ELF-1 (cell line): Measurements from ENCODE around the gene TMEM181.
"Not testable (repeated sequence)": the region's sequence is repeated elsewhere in the genome, so short reads cannot be mapped to it uniquely, and the experiment has no call there.

ENCODE experiments used
- DNase-seq: peaks from one replicate; pipeline ENCODE4 v3.0.0-alpha.2; 2016; ENCODE audit warnings: low read depth, low spot score

Gene TMEM181

GRCh38 chr6:158621694-158622544 lies 62.0 kb downstream of the TMEM181 start:
- DNase-seq: no peak

GRCh38 chr6:158622545-158623190 lies 62.8 kb downstream of the TMEM181 start:
- DNase-seq: no peak

- DNase-seq: no peak
Observed at GRCh38 chr6:158624684-158625682, 65.1 kb downstream of the TMEM181 start.

DNA sequence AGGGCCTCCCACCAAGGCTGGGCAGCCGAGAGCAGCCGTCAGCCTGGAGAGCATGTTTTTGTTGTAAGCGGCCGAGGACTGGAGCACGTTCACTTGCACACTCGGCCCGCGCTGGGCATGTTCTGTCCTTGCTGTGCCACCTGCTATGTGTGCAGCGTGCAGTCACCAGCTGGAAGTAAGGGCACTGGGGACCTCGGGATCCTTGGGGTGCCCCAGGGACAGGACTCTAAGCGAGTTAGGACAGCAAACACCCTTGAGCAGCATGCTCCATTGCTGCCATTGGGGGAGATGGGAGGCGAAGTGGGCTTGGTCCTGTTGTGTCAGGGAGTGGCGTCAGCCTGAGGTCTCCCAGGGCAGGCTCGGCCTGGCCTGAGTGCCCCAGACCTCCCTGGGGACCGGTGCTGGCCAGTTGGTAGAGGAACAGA lies 66.0 kb downstream of the TMEM181 start:
- DNase-seq: no peak

GRCh38 chr6:158626360-158627167 lies 66.7 kb downstream of the TMEM181 start:
- DNase-seq: no peak

GRCh38 chr6:158627168-158627939 lies 67.5 kb downstream of the TMEM181 start:
- DNase-seq: no peak

GRCh38 chr6:158627940-158628211 lies 68.0 kb downstream of the TMEM181 start:
- DNase-seq: no peak

DNA sequence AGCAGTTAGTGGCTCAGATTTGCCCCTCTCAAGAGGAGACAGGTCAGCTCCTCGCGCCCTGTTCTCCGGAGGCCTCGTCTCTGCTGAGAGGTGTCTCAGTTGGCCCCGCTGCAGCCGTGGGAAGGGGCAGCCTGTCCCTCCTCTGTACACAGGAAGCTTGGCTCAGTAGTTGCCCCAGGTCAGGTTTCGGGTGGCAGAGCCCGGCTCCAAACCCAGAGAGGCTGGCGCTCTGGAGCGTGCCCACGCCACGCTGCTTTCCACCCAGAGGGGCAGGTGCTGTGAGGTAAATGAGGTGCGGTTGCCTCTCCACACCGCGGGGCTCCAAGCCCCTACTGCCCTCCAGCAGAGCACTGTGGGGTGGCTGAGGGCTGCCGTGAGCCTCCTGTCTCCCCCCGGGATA lies 68.7 kb downstream of the TMEM181 start:
- peak; percentile 2 for DNase-seq

GRCh38 chr6:158629367-158630221 lies 69.7 kb downstream of the TMEM181 start:
- peak; percentile 39 for DNase-seq

DNA sequence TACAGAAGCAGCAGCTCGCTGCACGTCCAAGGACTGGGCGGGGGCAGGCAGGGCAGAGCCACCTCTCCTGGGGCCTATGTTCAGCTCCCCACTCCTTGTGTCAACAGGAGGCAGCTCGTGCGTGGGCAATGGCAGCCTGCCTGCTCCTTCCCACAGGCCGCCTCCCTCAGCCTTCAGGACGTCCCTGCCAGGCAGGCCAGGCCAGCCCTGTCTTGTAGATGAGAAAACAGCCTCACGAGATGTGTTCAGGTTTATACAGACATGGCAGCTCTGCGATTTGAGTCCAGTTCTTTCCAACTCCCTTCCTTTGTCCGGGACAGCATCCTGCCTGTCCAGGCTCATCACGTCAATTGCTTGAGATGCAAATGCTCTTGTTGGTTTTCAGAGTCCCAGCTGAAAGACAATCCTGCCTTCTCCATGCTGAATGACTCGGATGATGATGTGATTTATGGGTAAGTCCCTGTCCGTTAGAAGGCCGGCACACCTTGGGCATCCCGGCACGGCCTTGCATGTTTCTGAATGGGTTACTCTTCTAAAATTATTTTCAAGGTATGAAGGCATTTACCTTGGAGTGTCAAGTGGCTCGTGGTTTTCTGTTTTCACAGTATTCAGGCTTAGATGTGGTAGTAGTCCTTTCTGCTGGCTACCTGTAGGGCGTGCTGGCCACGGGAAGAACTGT lies 71.2 kb downstream of the TMEM181 start:
- DNase-seq: no peak

DNA sequence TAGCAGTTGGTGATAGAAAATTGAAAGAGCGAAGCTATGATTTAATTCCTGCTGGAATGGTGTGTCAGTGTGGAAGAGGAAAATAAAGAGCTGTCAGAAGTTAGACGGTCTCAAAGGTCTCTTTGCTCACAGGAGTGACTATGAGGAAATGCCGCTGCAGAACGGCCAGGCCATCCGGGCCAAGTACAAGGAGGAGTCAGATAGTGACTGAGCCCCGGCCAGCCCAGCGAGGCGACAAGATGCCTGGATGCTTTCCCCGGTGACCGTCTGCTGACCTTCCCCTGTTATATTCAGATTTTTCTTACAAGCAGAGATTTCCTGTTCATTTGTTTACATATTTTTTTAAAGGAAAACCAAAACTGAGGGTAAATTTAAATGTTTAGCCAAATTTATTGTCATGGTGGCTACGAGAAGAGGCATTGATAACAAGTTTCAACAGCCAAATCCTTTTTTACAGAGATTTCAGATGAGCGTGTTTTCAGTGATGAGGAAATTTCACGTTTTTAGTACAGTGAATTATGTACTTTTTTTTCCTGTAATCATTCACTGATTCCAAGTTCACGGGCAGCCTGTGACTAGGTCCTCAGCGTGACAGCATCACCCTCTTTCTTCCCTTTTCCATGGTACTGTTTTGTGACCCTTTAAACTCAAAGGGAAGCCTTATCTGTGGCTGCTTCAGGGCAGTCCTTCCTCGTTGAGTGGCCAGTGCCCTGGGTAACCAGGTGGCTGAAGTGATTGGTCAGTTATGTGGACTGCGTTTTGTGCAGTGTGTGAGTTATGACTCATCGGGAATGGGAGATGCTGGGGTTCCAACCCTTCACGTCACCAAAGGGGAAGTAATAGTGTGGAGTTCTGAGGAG lies 72.0 kb downstream of the TMEM181 start:
- DNase-seq: peak; percentile 5

DNA sequence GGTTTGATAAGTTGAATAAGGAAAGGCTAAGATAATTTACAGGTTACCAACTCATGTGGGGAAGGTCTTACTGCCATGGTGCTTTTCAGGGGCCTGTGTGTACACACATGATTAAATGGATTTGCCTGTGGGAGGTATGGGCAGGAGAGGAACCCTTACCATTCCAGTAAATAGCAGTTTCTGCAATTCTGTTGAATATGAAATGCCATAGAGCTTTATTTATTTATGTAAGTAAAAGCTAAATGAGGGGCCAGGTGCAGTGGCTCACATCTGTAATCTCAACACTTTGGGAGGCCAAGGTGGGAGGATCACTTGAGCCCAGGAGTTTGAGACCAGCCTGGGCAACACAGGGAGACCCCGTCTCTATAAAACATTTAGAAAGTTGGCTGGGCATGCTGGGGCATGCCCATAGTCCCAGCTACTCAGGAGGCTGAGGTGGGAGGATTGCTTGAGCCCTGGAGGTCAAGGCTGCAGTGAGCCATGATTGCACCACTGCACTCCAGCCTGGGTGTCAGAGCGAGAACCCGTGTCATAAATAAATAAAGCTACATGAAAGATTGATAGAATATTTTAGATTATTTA lies 72.7 kb downstream of the TMEM181 start:
- DNase-seq: not testable (repeated sequence)

- DNase-seq: no peak
Observed at GRCh38 chr6:158633127-158633526, 73.2 kb downstream of the TMEM181 start.

DNA sequence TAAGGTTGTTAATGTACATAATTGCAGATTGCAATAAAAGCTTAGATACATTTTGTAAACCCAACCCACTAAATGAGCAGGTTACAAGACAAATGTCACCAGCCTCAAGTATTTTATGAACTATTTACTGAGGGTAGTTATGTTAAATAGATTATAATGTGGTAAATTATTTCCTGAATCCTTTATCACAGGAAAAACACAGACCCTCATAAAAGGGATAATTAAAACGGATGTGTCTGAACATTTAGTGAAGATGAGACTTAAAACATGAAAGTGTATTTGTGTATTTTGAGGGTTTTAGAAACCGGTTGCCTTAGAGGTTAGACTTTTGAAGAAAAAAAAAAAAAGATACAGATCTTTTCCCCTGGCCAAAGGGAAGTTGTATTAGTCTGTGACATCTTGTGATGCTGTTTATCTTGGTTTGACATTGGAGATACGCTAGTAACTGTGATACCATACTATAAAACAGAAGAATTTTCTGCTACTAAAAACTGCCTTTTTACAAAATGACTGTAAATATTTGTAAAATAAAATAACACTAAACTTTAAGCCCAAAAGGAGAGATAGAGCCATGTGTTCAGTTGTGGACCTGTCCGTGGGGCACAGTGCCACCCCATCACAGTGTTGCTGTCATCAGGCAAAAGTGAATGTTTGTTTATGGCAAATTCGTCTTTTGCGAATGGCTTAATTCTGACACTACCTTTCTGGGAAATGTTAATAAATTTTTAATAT lies 75.0 kb downstream of the TMEM181 start:
- no peak for DNase-seq

GRCh38 chr6:158635427-158636073 lies 75.7 kb downstream of the TMEM181 start:
- no peak for DNase-seq

- no peak for DNase-seq
Observed at GRCh38 chr6:158636778-158637177, 76.9 kb downstream of the TMEM181 start.
